ENCODE data around the gene ZFP92.

GRCh38 chrX:153410888-153411254 lies 401 bp upstream of the ZFP92 start:
- TF ChIP-seq CTCF (IDR thresholded peaks at IDR 0.05) (no peak), POLR2A (IDR thresholded peaks at IDR 0.05) (no peak)
